Stomach (tissue), 9 donors: ENCODE measurements around the gene HCK. TPM values are rescaled to one million over a fixed set of nuclear protein-coding genes. Genes with fewer than 3 reads are reported as not detected.

Experiments used
- DNase-seq, 2 donors: peaks; one replicate each; pipeline versions ENCODE4 v3.0.0 to v3.0.0-alpha.2; 2013 to 2019
- H3K27ac ChIP-seq, 5 donors: fragments of 200-600 bp in 4 of 5; sonication (generic) in 4 of 5; one replicate each; pipeline ENCODE4 v1.5.1; 2013 to 2019; ENCODE audit warnings: mild to moderate bottlenecking in 1 of 5, moderate library complexity in 1 of 5
- H3K27me3 ChIP-seq, 3 donors: fragments of 200-600 bp; sonication (generic); one replicate each; pipeline ENCODE4 v1.5.1; 2017 to 2019; ENCODE audit warnings: mixed run types in 1 of 3
- H3K36me3 ChIP-seq, 4 donors: fragments of 200-600 bp; sonication (generic); 1 replicate in 3 of 4; 2 replicates in 1 of 4; pipeline ENCODE4 v1.5.1; 2016 to 2019
- H3K4me1 ChIP-seq, 4 donors: fragments of 200-600 bp; sonication (generic); one replicate each; pipeline ENCODE4 v1.5.1; 2016 to 2019
- H3K4me3 ChIP-seq, 4 donors: fragments of 200-600 bp; sonication (generic) in 3 of 4; one replicate each; pipeline ENCODE4 v1.5.1; 2016 to 2019; ENCODE audit warnings: mild to moderate bottlenecking in 1 of 4
- H3K9me3 ChIP-seq, 4 donors: fragments of 200-600 bp; sonication (generic); one replicate each; pipeline ENCODE4 v1.5.1; 2016 to 2019
- EP300 ChIP-seq: sonication (generic); formaldehyde crosslinking; IDR thresholded peaks from one replicate; pipeline ENCODE4 v1.6.1; 2017; ENCODE audit warnings: antibody characterized with exemption
- POLR2A ChIP-seq, 4 donors: fragments of 450-650 bp; IDR thresholded peaks; one replicate each; pipeline ENCODE4 v1.6.1; 2016; ENCODE audit warnings: antibody characterized with exemption in 4 of 4, control low read depth in 2 of 4, mild to moderate bottlenecking in 1 of 4, moderate library complexity in 1 of 4
- POLR2AphosphoS5 ChIP-seq, 3 donors: sonication (generic); formaldehyde crosslinking; IDR thresholded peaks; one replicate each; pipeline ENCODE4 v1.6.1; 2016; ENCODE audit warnings: antibody characterized with exemption in 3 of 3
- WGBS, 5 donors: extraction: QIAGEN DNeasy Blood & Tissue Kit in 3 of 5; methylation state at CpG; one replicate each; pipeline versions ENCODE4 v1.1.5 to v1.1.7; 2013 to 2018; 5-methylcytosine and 5-hydroxymethylcytosine counted together
- intact Hi-C: fragments of 100-400 bp; cut with DNase I; formaldehyde crosslinking; loops from one replicate; pipeline ENCODE4 v1.15.1; 2023; ENCODE audit warnings: low total_unique reads
- polyA plus RNA-seq, 3 donors: library from polyadenylated mRNA; stranded (reverse); fragments of 200-250 nt; gene quantifications; one replicate each; pipeline ENCODE4 v1.2.3, GENCODE V29; 2013
- total RNA-seq, 5 donors: library from RNA; depleted of rRNA; stranded (reverse); fragments of >200 nt; gene quantifications; one replicate each; pipeline versions ENCODE4 v1.1.0 to v1.2.3, GENCODE V29; 2014 to 2016
- TF ChIP-seq, protein P1 (sequence below), 7 experiments: fragments of 450-650 bp in 4 of 7; fragments of 200-600 bp in 3 of 7; sonication (generic) in 3 of 7; IDR thresholded peaks; one replicate each; pipeline ENCODE4 v1.5.1; 2016 to 2019; ENCODE audit warnings: antibody characterized with exemption in 7 of 7, control low read depth in 2 of 7, mild to moderate bottlenecking in 1 of 7
- donor health status: healthy with polysubstance abuse.
- donor health status: Bipolar disorder and iron deficiency.
- donor health status: healthy.

The HCK gene
- total and polyA plus RNA-seq, 8 donors, result 1.3 to 14.7 (median 4.9) TPM; not detected in 1

DNA sequence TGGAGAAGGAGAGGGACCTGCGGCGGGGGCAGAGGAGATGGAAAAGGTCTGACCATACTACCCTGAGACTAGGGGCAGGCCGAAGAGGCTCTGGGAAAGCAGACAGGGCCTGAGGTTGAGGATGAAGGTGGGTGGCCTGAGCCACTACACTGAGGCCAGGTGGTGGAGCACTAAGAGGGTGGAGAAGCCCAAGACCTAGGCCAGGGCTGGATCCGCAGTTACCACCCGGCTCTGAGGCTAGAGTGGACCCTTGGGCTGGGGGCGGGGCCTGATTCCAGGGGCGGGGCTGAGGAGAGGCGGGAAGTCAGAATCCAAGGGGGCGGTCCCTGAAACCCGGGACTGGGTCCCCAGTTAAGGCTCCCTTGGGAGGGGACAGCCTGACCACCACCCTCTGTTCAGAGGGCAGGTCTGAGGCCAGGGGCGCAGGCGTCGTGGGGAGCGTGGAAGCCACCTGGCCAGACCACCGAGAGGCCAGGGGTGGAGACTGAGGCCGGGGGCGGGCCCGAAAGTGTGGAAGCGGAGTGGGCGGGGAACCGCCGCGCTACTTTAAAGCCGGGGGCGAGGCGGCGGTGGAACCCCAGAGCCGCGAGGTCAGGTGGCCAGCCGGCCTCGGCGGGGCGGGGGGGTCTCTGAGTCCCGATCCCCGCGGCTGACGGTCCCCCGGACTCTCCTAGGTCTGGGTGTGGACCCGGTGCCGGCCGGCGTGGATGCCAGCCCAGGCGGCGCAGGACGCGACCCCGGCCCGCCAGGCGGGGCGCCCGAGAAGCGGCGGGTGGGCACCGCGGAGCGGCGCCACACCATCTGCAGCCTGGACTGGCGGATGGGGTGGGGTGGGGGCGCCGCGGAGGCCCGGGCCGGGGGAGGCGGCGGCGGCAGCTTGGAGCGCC lies 33.5 kb upstream of the HCK start:
- Histone ChIP-seq H3K9me3 (no peaks in the 10 kb centered on the region), H3K27ac (peak overlapping the region in 3 of 5 donors; percentile 9 to 62 (median 38)), H3K4me1 (peaks cover 12 to 26% (median 20%) of the 10 kb centered on the region in 4 donors), H3K27me3 (peaks cover 5 to 92% (median 63%) of the 10 kb centered on the region in 3 donors), H3K36me3 (no peaks in the 10 kb centered on the region), H3K4me3 (peak overlapping the region; percentile 53 to 80 (median 58))
- 1 to 3% (median 1%) methylated on average over 34 to 67 of the region's 67 CpGs for WGBS, 5 donors
- no peak for TF ChIP-seq POLR2A (IDR thresholded peaks at IDR 0.05)
- TF ChIP-seq POLR2AphosphoS5 (IDR thresholded peaks at IDR 0.05), result no peak
- TF ChIP-seq EP300, result no peak
- TF ChIP-seq, protein P1, sequence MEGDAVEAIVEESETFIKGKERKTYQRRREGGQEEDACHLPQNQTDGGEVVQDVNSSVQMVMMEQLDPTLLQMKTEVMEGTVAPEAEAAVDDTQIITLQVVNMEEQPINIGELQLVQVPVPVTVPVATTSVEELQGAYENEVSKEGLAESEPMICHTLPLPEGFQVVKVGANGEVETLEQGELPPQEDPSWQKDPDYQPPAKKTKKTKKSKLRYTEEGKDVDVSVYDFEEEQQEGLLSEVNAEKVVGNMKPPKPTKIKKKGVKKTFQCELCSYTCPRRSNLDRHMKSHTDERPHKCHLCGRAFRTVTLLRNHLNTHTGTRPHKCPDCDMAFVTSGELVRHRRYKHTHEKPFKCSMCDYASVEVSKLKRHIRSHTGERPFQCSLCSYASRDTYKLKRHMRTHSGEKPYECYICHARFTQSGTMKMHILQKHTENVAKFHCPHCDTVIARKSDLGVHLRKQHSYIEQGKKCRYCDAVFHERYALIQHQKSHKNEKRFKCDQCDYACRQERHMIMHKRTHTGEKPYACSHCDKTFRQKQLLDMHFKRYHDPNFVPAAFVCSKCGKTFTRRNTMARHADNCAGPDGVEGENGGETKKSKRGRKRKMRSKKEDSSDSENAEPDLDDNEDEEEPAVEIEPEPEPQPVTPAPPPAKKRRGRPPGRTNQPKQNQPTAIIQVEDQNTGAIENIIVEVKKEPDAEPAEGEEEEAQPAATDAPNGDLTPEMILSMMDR (IDR thresholded peaks at IDR 0.05), result no peak
- DNase-seq, result peak; percentile 75 to 83
- intact Hi-C loops, result no loop called here

DNA sequence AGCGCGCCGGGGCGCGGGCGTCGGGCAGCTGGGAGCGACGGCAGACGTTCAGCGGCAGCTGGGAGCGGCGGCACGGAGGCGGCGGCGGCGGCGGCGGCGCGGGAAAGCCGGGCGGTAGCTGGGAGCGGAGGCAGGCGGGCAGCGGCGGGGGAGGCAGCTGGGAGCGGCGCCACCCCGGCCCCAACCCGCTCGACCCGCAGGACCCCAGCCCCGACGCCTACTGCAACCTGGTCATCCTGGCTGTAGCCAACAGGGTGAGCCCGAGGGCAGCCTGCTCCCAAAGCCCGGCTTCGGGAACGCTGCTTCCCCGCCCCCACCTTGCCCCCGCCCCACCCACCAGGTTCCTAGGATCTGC lies 32.9 kb upstream of the HCK start:
- Histone ChIP-seq H3K27ac (peak overlapping the region in 1 of 5 donors; percentile 9), H3K4me1 (peaks cover 12 to 26% (median 20%) of the 10 kb centered on the region in 4 donors), H3K36me3 (no peaks in the 10 kb centered on the region), H3K27me3 (peaks cover 5 to 98% (median 63%) of the 10 kb centered on the region in 3 donors), H3K9me3 (no peaks in the 10 kb centered on the region), H3K4me3 (peak overlapping the region; percentile 53 to 80 (median 58))
- TF ChIP-seq POLR2A (IDR thresholded peaks at IDR 0.05), result no peak
- TF ChIP-seq, protein P1 (IDR thresholded peaks at IDR 0.05), result no peak
- 0 to 1% (median 1%) methylated on average over 5 to 36 of the region's 42 CpGs for WGBS, 5 donors
- intact Hi-C loops, result no loop called here
- peak in 1 of 2 donors; percentile 60 for DNase-seq

DNA sequence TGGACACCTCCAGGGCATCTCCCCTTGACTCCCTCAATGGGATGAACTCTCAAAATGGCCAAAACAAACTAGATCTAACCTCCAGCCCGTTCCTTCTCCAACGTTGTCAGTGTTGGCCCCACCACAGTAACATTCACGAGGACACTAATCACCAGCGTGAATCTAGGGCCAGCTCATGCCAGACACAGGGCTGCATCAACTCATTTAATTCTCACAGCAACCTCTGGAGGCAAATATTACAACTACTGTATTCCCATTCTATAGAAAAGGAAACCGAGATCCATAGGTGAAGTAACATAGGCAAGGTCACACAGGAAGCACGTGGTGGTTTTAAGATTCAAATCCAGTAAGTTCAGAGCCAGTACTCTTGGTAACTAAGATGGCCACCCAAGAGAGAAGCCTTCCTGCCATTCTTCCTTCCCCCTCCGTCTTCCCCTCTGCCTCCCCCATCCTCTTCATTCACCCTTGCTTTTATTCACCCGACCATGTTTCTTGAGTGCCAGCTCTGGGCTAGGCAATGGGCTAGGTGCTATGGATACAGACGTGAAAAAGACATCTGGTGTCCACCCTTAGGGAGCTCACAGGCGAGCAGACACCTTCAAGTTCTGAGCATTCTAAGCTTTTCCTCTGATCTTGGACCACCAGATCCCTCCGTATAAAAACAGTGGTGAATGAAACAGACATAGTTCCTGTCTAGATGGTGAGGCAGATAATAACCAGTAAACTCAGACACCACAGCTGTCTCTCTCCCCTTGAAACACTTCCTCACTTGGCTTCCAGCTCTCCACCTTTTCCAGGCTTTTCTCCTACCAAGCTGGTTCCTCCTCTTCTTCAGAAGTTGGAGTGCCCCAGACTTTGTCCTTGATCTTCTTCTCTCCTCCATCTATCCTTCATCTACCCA lies 32.2 kb upstream of the HCK start:
- 35 to 40% (median 37%) methylated on average over 11 of the region's 11 CpGs for WGBS, 5 donors
- Histone ChIP-seq H3K4me1 (peaks cover 12 to 26% (median 20%) of the 10 kb centered on the region in 4 donors), H3K9me3 (no peaks in the 10 kb centered on the region), H3K4me3 (peak overlapping the region; percentile 53 to 80 (median 58)), H3K36me3 (no peaks in the 10 kb centered on the region), H3K27me3 (peaks cover 5 to 98% (median 63%) of the 10 kb centered on the region in 3 donors), H3K27ac (no peak overlapping the region)
- no peak for DNase-seq
- no peak for TF ChIP-seq POLR2AphosphoS5 (IDR thresholded peaks at IDR 0.05)
- intact Hi-C loops, result loop anchor here (10.0 kb wide), 1 partner anchor 195 kb away; no protein-coding TSS in a partner anchor

DNA sequence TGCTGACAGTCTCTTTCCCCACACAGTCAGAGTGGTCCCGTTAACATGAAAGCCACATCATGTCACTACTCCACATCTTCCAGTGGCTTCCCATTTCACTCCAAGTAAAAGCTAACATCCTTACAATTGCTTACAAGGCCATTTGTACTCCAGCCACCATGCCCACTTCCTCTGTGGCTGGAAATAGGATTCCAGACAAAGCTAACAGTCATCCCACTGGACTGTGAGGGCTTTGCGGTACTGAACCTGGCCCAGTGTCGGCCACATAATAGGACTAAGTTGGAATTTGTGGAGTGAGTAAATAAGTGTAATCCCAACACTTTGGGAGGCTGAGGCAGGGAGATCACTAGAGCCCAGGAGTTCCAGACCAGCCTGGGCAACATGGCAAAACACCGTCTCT lies 31.0 kb upstream of the HCK start:
- TF ChIP-seq EP300 (no peak), POLR2AphosphoS5 (IDR thresholded peaks at IDR 0.05) (no peak)
- WGBS, 5 donors, result 78 to 90% (median 83%) methylated on average over 4 of the region's 4 CpGs

More for the DNA sequence above, 31.0 kb upstream of the HCK start:
- intact Hi-C loops, result loop anchor here (10.0 kb wide), 1 partner anchor 196 kb away; no protein-coding TSS in a partner anchor
- H3K27me3 ChIP-seq, result peaks cover 5 to 99% (median 68%) of the 10 kb centered on the region in 3 donors
- H3K36me3 ChIP-seq, result no peaks in the 10 kb centered on the region
- peaks cover 12 to 26% (median 20%) of the 10 kb centered on the region in 4 donors for H3K4me1 ChIP-seq
- H3K27ac ChIP-seq, result no peak overlapping the region
- no peaks in the 10 kb centered on the region for H3K9me3 ChIP-seq
- DNase-seq, result no peak
- H3K4me3 ChIP-seq, result no peak overlapping the region
